WTC11 (cell line): ENCODE data around the gene MAP4K3. TPM values are rescaled to one million over a fixed set of nuclear protein-coding genes. Genes with fewer than 3 reads are reported as not detected.
A peak's percentile ranks its signal among the peaks of the same experiment; 100 is the strongest.

Experiments
- ATAC-seq: fragments of 200-7000 bp; cut with Tn5 transposase; 2 replicates; pipeline ENCODE4 v1.10.0; 2021; ENCODE audit warnings: mild to moderate bottlenecking, moderate library complexity
- CTCF ChIA-PET: fragments of 300-600 bp; sonication (Branson Sonifier 250); formaldehyde crosslinking; loops from one replicate; lab custom pipeline; 2021; ENCODE audit warnings: antibody characterized with exemption; lab: Charles Lee
- POLR2A ChIA-PET: fragments of 350-600 bp; sonication (Branson Sonifier 250); formaldehyde crosslinking; loops from one replicate; lab custom pipeline; 2021; ENCODE audit warnings: antibody characterized with exemption; lab: Charles Lee
- DNase-seq: peaks from one replicate; pipeline ENCODE4 v3.0.0; 2021; ENCODE audit warnings: low spot score
- H3K27ac Mint-ChIP-seq: 2 replicates; pipeline ENCODE4 v1.8.0; 2021; ENCODE audit warnings: mixed read lengths
- H3K27me3 Mint-ChIP-seq: 2 replicates; pipeline ENCODE4 v1.8.0; 2021; ENCODE audit warnings: low read depth, mild to moderate bottlenecking, moderate library complexity, mixed read lengths
- H3K36me3 Mint-ChIP-seq: 2 replicates; pipeline ENCODE4 v1.8.0; 2021; ENCODE audit warnings: mixed read lengths
- H3K4me1 Mint-ChIP-seq: 2 replicates; pipeline ENCODE4 v1.8.0; 2022; ENCODE audit warnings: mixed read lengths
- H3K4me3 Mint-ChIP-seq: 2 replicates; pipeline ENCODE4 v1.8.0; 2021; ENCODE audit warnings: mild to moderate bottlenecking, moderate library complexity, mixed read lengths
- H3K9me3 Mint-ChIP-seq: 2 replicates; pipeline ENCODE4 v1.8.0; 2021; ENCODE audit warnings: mixed read lengths
- AR ChIP-seq: fragments of 250-450 bp; sonication (Bioruptor Pico); IDR thresholded peaks from 2 replicates; pipeline ENCODE4 v1.9.0; 2021; ENCODE audit warnings: mild to moderate bottlenecking
- ATF2 ChIP-seq: sonication (generic); formaldehyde crosslinking; IDR thresholded peaks from 2 replicates; pipeline ENCODE4 v1.8.1; 2022; ENCODE audit warnings: low read depth, missing genetic modification reagents, borderline replicate concordance
- CBFB ChIP-seq: sonication (generic); formaldehyde crosslinking; IDR thresholded peaks from 2 replicates; pipeline ENCODE4 v1.8.1; 2022; ENCODE audit warnings: mild to moderate bottlenecking, low read depth, missing genetic modification reagents
- EMX1 ChIP-seq: fragments of 250-450 bp; sonication (Bioruptor Pico); IDR thresholded peaks from 2 replicates; pipeline ENCODE4 v1.8.0; 2021; ENCODE audit warnings: mild to moderate bottlenecking
- FOXK1 ChIP-seq: sonication (generic); formaldehyde crosslinking; IDR thresholded peaks from 2 replicates; pipeline ENCODE4 v1.8.0; 2022; ENCODE audit warnings: mild to moderate bottlenecking, moderate library complexity, missing genetic modification reagents
- GRHL2 ChIP-seq: fragments of 250-450 bp; sonication (Bioruptor Pico); IDR thresholded peaks from 2 replicates; pipeline ENCODE4 v1.8.0; 2022; ENCODE audit warnings: mild to moderate bottlenecking, moderate library complexity; ENCODE audit not compliant: insufficient replicate concordance, severe bottlenecking
- GTF2I ChIP-seq: fragments of 250-450 bp; sonication (Bioruptor Pico); conservative IDR thresholded peaks from 2 replicates; pipeline ENCODE4 v1.4.0; 2021; ENCODE audit warnings: mild to moderate bottlenecking
- IRF1 ChIP-seq: sonication (generic); formaldehyde crosslinking; IDR thresholded peaks from 2 replicates; pipeline ENCODE4 v1.8.0; 2023; ENCODE audit warnings: missing genetic modification reagents
- MXD4 ChIP-seq: fragments of 250-450 bp; sonication (Bioruptor Pico); IDR thresholded peaks from 2 replicates; pipeline ENCODE4 v1.8.0; 2021; ENCODE audit warnings: mild to moderate bottlenecking, moderate library complexity, borderline replicate concordance
- MYBL2 ChIP-seq: sonication (generic); formaldehyde crosslinking; IDR thresholded peaks from 2 replicates; pipeline ENCODE4 v1.8.1; 2023; ENCODE audit warnings: mild to moderate bottlenecking, moderate library complexity, missing genetic modification reagents
- NFYB ChIP-seq: sonication (generic); formaldehyde crosslinking; conservative IDR thresholded peaks from 2 replicates; pipeline ENCODE4 v1.8.0; 2022; ENCODE audit warnings: low read depth, missing genetic modification reagents
- OVOL2 ChIP-seq: fragments of 250-450 bp; sonication (Bioruptor Pico); IDR thresholded peaks from 2 replicates; pipeline ENCODE4 v1.9.0; 2021; ENCODE audit warnings: mild to moderate bottlenecking, borderline replicate concordance
- TEAD4 ChIP-seq: sonication (generic); formaldehyde crosslinking; IDR thresholded peaks from 2 replicates; pipeline ENCODE4 v1.8.0; 2022; ENCODE audit warnings: mild to moderate bottlenecking, missing genetic modification reagents
- TP53 ChIP-seq: sonication (generic); formaldehyde crosslinking; IDR thresholded peaks from 2 replicates; pipeline ENCODE4 v1.8.1; 2023; ENCODE audit warnings: mild to moderate bottlenecking, missing genetic modification reagents
- ZBTB43 ChIP-seq: sonication (generic); formaldehyde crosslinking; IDR thresholded peaks from 2 replicates; pipeline ENCODE4 v1.8.1; 2023; ENCODE audit warnings: mild to moderate bottlenecking, missing genetic modification reagents
- ZMAT4 ChIP-seq: fragments of 250-450 bp; sonication (Bioruptor Pico); IDR thresholded peaks from 2 replicates; pipeline ENCODE4 v1.9.0; 2021; ENCODE audit warnings: mild to moderate bottlenecking
- ZNF121 ChIP-seq: sonication (generic); formaldehyde crosslinking; IDR thresholded peaks from 2 replicates; pipeline ENCODE4 v1.8.0; 2023; ENCODE audit warnings: missing genetic modification reagents
- total RNA-seq: library from RNA; stranded (reverse); gene quantifications from 3 replicates; pipeline ENCODE4 v1.2.3, GENCODE V29; 2021
- TF ChIP-seq, protein P1 (sequence below): sonication (generic); formaldehyde crosslinking; IDR thresholded peaks from 2 replicates; pipeline ENCODE4 v1.8.0; 2022; ENCODE audit warnings: mild to moderate bottlenecking, missing genetic modification reagents
- TF ChIP-seq, protein P2 (sequence below): fragments of 250-450 bp; sonication (Bioruptor Pico); IDR thresholded peaks from 2 replicates; pipeline ENCODE4 v1.9.0; 2021; ENCODE audit warnings: moderate library complexity, mild to moderate bottlenecking, inconsistent platforms, borderline replicate concordance
- TF ChIP-seq, protein P3 (sequence below): sonication (generic); formaldehyde crosslinking; IDR thresholded peaks from 2 replicates; pipeline ENCODE4 v1.8.1; 2023; ENCODE audit warnings: mild to moderate bottlenecking, missing genetic modification reagents, borderline replicate concordance

The MAP4K3 gene
- total RNA-seq, 1 experiment from 2014 or later: 73.2 TPM

DNA sequence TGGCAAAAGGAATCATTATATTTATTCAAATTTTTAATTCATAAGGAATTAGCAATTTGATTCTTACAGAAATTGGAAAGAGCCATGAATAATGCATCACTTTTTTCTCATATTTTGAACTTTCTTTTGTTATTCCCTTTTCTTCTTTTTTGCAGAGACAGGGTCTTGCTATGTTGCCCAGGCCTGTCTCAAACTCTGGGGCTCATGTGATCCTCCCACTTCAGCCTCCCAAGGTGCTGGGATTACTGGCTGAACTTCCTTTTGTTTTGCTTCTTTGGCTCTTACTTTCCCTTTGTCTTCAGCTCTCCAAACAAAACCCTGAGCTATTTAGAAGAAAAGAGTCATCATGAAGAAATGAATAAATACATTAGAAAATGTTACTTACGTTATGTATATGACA lies 224.1 kb downstream of the MAP4K3 start:
- no peak for DNase-seq
- H3K4me1 Mint-ChIP-seq: no peaks in the 10 kb centered on the region
- no peak for ATAC-seq
- ChIA-PET CTCF (no interaction called here), POLR2A (no interaction called here)
- H3K4me3 Mint-ChIP-seq: no peak overlapping the region
- H3K27ac Mint-ChIP-seq: no peak overlapping the region
- TF ChIP-seq TEAD4 (CRISPR knock-in tag): no peak
- 0 out of 2 replicates have a peak, but pooled peaks have one; percentile 38 for TF ChIP-seq GTF2I (CRISPR knock-in tag)
- TF ChIP-seq ZNF121 (CRISPR knock-in tag): peak; percentile 88
- no peaks in the 10 kb centered on the region for H3K27me3 Mint-ChIP-seq
- no peaks in the 10 kb centered on the region; the same call in 1 of the 2 replicates for H3K36me3 Mint-ChIP-seq
- peaks cover 4% of the 10 kb centered on the region; the same call in 1 of the 2 replicates for H3K9me3 Mint-ChIP-seq

DNA sequence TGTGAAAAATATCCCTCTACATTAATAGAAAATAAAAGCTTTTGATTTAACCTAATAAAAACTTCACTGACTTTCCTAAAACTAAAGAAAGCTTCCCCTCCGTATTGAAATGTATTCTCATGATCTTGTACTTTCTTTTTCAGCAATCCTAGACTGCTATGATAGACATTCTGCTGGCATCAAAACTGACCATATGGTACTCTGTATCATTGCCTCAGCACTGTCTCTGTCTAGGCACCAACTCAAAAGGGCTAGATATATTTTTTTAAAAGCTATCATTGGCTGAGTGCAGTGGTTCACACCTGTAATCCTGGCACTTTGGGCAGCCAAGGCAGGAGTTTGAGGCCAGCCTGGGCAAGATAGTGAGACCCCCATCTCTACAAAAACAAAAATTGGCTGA lies 226.2 kb downstream of the MAP4K3 start:
- no peak overlapping the region for H3K27ac Mint-ChIP-seq
- ATAC-seq: no peak
- H3K4me3 Mint-ChIP-seq: no peak overlapping the region
- no peak for DNase-seq
- H3K9me3 Mint-ChIP-seq: peaks cover 4% of the 10 kb centered on the region; the same call in 1 of the 2 replicates
- H3K4me1 Mint-ChIP-seq: no peaks in the 10 kb centered on the region
- ChIA-PET POLR2A (no interaction called here), CTCF (no interaction called here)
- H3K27me3 Mint-ChIP-seq: no peaks in the 10 kb centered on the region
- no peaks in the 10 kb centered on the region; the same call in 1 of the 2 replicates for H3K36me3 Mint-ChIP-seq
- TF ChIP-seq, protein P1, sequence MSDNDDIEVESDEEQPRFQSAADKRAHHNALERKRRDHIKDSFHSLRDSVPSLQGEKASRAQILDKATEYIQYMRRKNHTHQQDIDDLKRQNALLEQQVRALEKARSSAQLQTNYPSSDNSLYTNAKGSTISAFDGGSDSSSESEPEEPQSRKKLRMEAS (CRISPR knock-in tag): no peak
- TF ChIP-seq GRHL2 (CRISPR knock-in tag) (no peak), ZBTB43 (no peak), AR (CRISPR knock-in tag) (no peak), ZMAT4 (CRISPR knock-in tag) (no peak), FOXK1 (CRISPR knock-in tag) (no peak), CBFB (no peak), MXD4 (CRISPR knock-in tag) (no peak), IRF1 (CRISPR knock-in tag) (no peak)
- TF ChIP-seq, protein P2, sequence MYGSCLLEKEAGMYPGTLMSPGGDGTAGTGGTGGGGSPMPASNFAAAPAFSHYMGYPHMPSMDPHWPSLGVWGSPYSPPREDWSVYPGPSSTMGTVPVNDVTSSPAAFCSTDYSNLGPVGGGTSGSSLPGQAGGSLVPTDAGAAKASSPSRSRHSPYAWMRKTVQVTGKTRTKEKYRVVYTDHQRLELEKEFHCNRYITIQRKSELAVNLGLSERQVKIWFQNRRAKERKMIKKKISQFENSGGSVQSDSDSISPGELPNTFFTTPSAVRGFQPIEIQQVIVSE: no peak
- TF ChIP-seq, all 79 proteins: peak for 0

DNA sequence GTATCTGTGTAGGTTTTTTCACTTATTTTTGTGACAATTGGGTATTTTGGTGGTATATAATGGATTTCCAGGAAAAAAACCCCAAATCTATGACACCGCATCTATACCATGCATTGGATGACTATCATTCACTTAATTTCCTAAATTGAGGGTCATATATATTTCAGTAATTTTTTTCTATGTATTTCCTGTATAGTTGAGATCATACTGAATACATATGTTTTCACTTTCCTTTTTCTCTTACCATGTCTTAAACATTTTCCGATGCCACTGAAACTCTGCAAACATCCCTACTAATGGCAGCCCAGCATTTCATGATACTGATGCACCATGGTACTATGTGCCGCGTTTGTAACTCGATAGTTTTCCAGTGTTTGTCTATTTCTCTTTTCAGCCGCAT lies 233.7 kb downstream of the MAP4K3 start:
- Mint-ChIP-seq H3K36me3 (peaks cover 8% of the 10 kb centered on the region; the same call in 1 of the 2 replicates), H3K27ac (peak overlapping the region; percentile 71), H3K4me1 (peaks cover 22% of the 10 kb centered on the region), H3K27me3 (no peaks in the 10 kb centered on the region), H3K4me3 (no peak overlapping the region), H3K9me3 (peaks cover 24% of the 10 kb centered on the region)
- DNase-seq: no peak
- no peak for ATAC-seq
- CTCF ChIA-PET: interaction anchor here (0.7 to 2.0 kb wide), 4 partner anchors 25 to 375 kb away, joined by 3 to 9 read pairs (median 6); no protein-coding TSS in a partner anchor
- POLR2A ChIA-PET: no interaction called here
- no peak for TF ChIP-seq MYBL2
- TF ChIP-seq, protein P3, sequence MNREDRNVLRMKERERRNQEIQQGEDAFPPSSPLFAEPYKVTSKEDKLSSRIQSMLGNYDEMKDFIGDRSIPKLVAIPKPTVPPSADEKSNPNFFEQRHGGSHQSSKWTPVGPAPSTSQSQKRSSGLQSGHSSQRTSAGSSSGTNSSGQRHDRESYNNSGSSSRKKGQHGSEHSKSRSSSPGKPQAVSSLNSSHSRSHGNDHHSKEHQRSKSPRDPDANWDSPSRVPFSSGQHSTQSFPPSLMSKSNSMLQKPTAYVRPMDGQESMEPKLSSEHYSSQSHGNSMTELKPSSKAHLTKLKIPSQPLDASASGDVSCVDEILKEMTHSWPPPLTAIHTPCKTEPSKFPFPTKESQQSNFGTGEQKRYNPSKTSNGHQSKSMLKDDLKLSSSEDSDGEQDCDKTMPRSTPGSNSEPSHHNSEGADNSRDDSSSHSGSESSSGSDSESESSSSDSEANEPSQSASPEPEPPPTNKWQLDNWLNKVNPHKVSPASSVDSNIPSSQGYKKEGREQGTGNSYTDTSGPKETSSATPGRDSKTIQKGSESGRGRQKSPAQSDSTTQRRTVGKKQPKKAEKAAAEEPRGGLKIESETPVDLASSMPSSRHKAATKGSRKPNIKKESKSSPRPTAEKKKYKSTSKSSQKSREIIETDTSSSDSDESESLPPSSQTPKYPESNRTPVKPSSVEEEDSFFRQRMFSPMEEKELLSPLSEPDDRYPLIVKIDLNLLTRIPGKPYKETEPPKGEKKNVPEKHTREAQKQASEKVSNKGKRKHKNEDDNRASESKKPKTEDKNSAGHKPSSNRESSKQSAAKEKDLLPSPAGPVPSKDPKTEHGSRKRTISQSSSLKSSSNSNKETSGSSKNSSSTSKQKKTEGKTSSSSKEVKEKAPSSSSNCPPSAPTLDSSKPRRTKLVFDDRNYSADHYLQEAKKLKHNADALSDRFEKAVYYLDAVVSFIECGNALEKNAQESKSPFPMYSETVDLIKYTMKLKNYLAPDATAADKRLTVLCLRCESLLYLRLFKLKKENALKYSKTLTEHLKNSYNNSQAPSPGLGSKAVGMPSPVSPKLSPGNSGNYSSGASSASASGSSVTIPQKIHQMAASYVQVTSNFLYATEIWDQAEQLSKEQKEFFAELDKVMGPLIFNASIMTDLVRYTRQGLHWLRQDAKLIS (CRISPR knock-in tag): no peak
- TF ChIP-seq EMX1 (CRISPR knock-in tag): no peak
- TF ChIP-seq ATF2 (CRISPR knock-in tag): no peak
- TF ChIP-seq TP53 (CRISPR knock-in tag): no peak
- TF ChIP-seq OVOL2 (CRISPR knock-in tag): no peak
- TF ChIP-seq NFYB (CRISPR knock-in tag): no peak
